OCI-LY7 (cell line): ENCODE results near the gene FRMD3.

Experiments
- CTCF ChIP-seq: fragments of 200-600 bp; sonication (generic); conservative IDR thresholded peaks from 2 replicates; pipeline ENCODE4 v1.5.1; 2014; ENCODE audit warnings: mild to moderate bottlenecking, antibody characterized with exemption, low read length, moderate library complexity, mixed read lengths
- EZH2phosphoT487 ChIP-seq: fragments of 200-600 bp; sonication (generic); IDR thresholded peaks from 2 replicates; pipeline ENCODE4 v1.6.1; 2018; ENCODE audit warnings: low read depth, borderline replicate concordance, mild to moderate bottlenecking, mixed run types, antibody characterized with exemption, low read length, moderate library complexity, mixed read lengths

GRCh38 chr9:83299571-83299970, 238.6 kb downstream of the FRMD3 start:
- TF ChIP-seq CTCF (no peak), EZH2phosphoT487 (no peak)
